SH-SY5Y (cell line): ENCODE data around the gene B3GAT1.

Source experiments
- GATA2 ChIP-seq: IDR thresholded peaks from 2 replicates; pipeline ENCODE4 v1.6.1; 2011; ENCODE audit warnings: mild to moderate bottlenecking, low read depth, low read length
- GATA3 ChIP-seq: IDR thresholded peaks from 2 replicates; pipeline ENCODE4 v1.6.1; 2011; ENCODE audit warnings: low read depth, mild to moderate bottlenecking, low read length, moderate library complexity

DNA sequence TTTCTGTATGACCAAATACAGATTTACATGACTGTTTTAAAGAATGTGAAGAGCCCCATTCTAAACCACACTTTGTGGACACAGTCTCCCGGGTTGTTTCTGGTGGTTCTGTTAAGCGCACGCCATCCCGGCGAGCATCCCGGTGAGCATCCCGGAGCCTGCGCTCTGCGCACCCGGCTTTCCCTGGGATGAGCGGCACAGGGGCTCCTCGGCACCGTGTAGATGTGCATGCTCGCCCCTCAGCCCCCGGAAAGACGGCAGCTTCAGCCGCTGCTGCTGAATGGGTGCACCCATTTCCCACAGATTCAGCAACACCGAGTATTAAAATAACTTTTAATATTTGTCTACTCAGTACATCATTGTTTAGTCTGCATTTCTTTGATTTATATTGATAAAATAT is 44.3 kb downstream of the B3GAT1 start:
- TF ChIP-seq GATA2: no peak
- no peak for TF ChIP-seq GATA3
